IMR-90 (cell line): ENCODE results near the gene PPARG. TPM values are rescaled to one million over a fixed set of nuclear protein-coding genes. Genes with fewer than 3 reads are reported as not detected.

Source experiments
- ATAC-seq: fragments of 200-7000 bp; cut with Tn5 transposase; 2 replicates; pipeline ENCODE4 v1.9.1; 2020; ENCODE audit warnings: low read depth, mild to moderate bottlenecking, moderate library complexity
- BruUV-seq: library from RNA; stranded (reverse); fragments of 400-500 nt; replicated peaks from 2 replicates; lab custom pipeline; 2021; lab: Mats Ljungman, UMichigan
- CTCF ChIA-PET: fragments of 300-600 bp; formaldehyde crosslinking; extraction: SDS; loops from one replicate; lab custom pipeline; 2021; ENCODE audit warnings: antibody characterized with exemption; lab: Yijun Ruan, JAX
- POLR2A ChIA-PET: fragments of 300-600 bp; sonication (Branson Sonifier 250); formaldehyde crosslinking; loops from one replicate; lab custom pipeline; 2022; ENCODE audit warnings: antibody characterized with exemption; ENCODE audit not compliant: unreplicated experiment; lab: Charles Lee
- DNase-seq: peaks from one replicate; pipeline ENCODE4 v3.0.0; 2013
- H2AFZ ChIP-seq: replicated peaks from 2 replicates; pipeline ENCODE3; 2013; ENCODE audit warnings: low read length, mild to moderate bottlenecking; ENCODE audit not compliant: poor library complexity
- H2AK5ac ChIP-seq: 2 replicates; pipeline ENCODE4 v1.6.1; 2013; ENCODE audit warnings: low read depth, low read length, inconsistent platforms
- H2AK9ac ChIP-seq: replicated peaks from 2 replicates; pipeline ENCODE3; 2013; ENCODE audit warnings: mild to moderate bottlenecking, low read depth, low read length, moderate library complexity; ENCODE audit not compliant: poor library complexity
- H2BK120ac ChIP-seq: 2 replicates; pipeline ENCODE4 v1.6.1; 2013; ENCODE audit warnings: low read depth, low read length, inconsistent platforms
- H2BK15ac ChIP-seq: 3 replicates; pipeline ENCODE4 v1.6.1; 2013; ENCODE audit warnings: low read depth, low read length, inconsistent platforms
- H2BK20ac ChIP-seq: 2 replicates; pipeline ENCODE4 v1.6.1; 2013; ENCODE audit warnings: low read depth, mild to moderate bottlenecking, inconsistent platforms, low read length, moderate library complexity
- H2BK5ac ChIP-seq: 2 replicates; pipeline ENCODE4 v1.6.1; 2013; ENCODE audit warnings: mild to moderate bottlenecking, low read depth, low read length, inconsistent platforms; ENCODE audit not compliant: poor library complexity, severe bottlenecking
- H3K14ac ChIP-seq: replicated peaks from 2 replicates; pipeline ENCODE4 v1.6.1; 2013; ENCODE audit warnings: low read depth, low read length, inconsistent platforms
- H3K18ac ChIP-seq: 2 replicates; pipeline ENCODE4 v1.6.1; 2013; ENCODE audit warnings: low read depth, low read length, control low read depth
- H3K23ac ChIP-seq: 2 replicates; pipeline ENCODE4 v1.6.1; 2013; ENCODE audit warnings: low read depth, low read length, inconsistent platforms
- H3K27ac ChIP-seq: 2 replicates; pipeline ENCODE4 v1.5.1; 2013; ENCODE audit warnings: mild to moderate bottlenecking, control low read depth, low read length; ENCODE audit not compliant: insufficient read depth
- H3K27me3 ChIP-seq: 2 replicates; pipeline ENCODE4 v1.6.1; 2013; ENCODE audit warnings: low read length; ENCODE audit not compliant: control insufficient read depth, insufficient read depth
- H3K36me3 ChIP-seq: 2 replicates; pipeline ENCODE4 v1.6.1; 2013; ENCODE audit warnings: low read length, mixed read lengths; ENCODE audit not compliant: control insufficient read depth, insufficient read depth
- H3K4ac ChIP-seq: 2 replicates; pipeline ENCODE4 v1.6.1; 2013; ENCODE audit warnings: low read depth, low read length, inconsistent platforms
- H3K4me1 ChIP-seq: 2 replicates; pipeline ENCODE4 v1.6.1; 2013; ENCODE audit warnings: low read length, mixed read lengths; ENCODE audit not compliant: control insufficient read depth, insufficient read depth
- H3K4me2 ChIP-seq: 2 replicates; pipeline ENCODE4 v1.6.1; 2013; ENCODE audit warnings: low read depth, mild to moderate bottlenecking, control low read depth, low read length, moderate library complexity
- H3K4me3 ChIP-seq: 2 replicates; pipeline ENCODE4 v1.5.1; 2013; ENCODE audit warnings: low read depth, mild to moderate bottlenecking, control low read depth, low read length, moderate library complexity; ENCODE audit not compliant: insufficient read depth
- H3K56ac ChIP-seq: 2 replicates; pipeline ENCODE4 v1.6.1; 2013; ENCODE audit warnings: low read length, inconsistent platforms; ENCODE audit not compliant: insufficient read depth; ENCODE audit errors: extremely low read depth
- H3K79me1 ChIP-seq, 2 experiments: 2 replicates each; pipeline ENCODE4 v1.6.1; 2013; ENCODE audit warnings: low read length in 2 of 2, inconsistent platforms in 1 of 2, low read depth in 1 of 2
- H3K9ac ChIP-seq: 2 replicates; pipeline ENCODE4 v1.6.1; 2013; ENCODE audit warnings: low read depth, low read length, control low read depth
- H3K9me1 ChIP-seq: 2 replicates; pipeline ENCODE4 v1.6.1; 2013; ENCODE audit warnings: low read length, inconsistent platforms; ENCODE audit not compliant: insufficient read depth
- H3K9me3 ChIP-seq: 2 replicates; pipeline ENCODE4 v1.6.1; 2013; ENCODE audit warnings: low read length; ENCODE audit not compliant: control insufficient read depth, insufficient read depth
- H4K20me1 ChIP-seq: 2 replicates; pipeline ENCODE4 v1.6.1; 2013; ENCODE audit warnings: low read length, inconsistent platforms; ENCODE audit not compliant: insufficient read depth
- H4K5ac ChIP-seq: 2 replicates; pipeline ENCODE4 v1.6.1; 2013; ENCODE audit warnings: mild to moderate bottlenecking, low read depth, low read length, control low read depth
- H4K8ac ChIP-seq, 2 experiments: 2 replicates each; pipeline ENCODE4 v1.6.1; 2013; ENCODE audit warnings: low read depth in 2 of 2, low read length in 2 of 2, control low read depth in 1 of 2, inconsistent platforms in 1 of 2
- H4K91ac ChIP-seq: 2 replicates; pipeline ENCODE4 v1.6.1; 2013; ENCODE audit warnings: low read depth, low read length, inconsistent platforms; ENCODE audit not compliant: insufficient read depth
- BHLHE40 ChIP-seq: fragments of 150-350 bp; IDR thresholded peaks from 2 replicates; pipeline ENCODE4 v1.6.1; 2016; ENCODE audit warnings: mild to moderate bottlenecking, low read depth, low read length
- CTCF ChIP-seq: conservative IDR thresholded peaks from 2 replicates; pipeline ENCODE4 v1.5.1; 2012; ENCODE audit warnings: mild to moderate bottlenecking, low read depth, low read length, improper control_type of control experiment
- ELK1 ChIP-seq: fragments of 150-350 bp; IDR thresholded peaks from 2 replicates; pipeline ENCODE4 v1.6.1; 2016; ENCODE audit warnings: low read depth, mild to moderate bottlenecking, low read length, moderate library complexity, borderline replicate concordance
- FOS ChIP-seq: fragments of 150-350 bp; IDR thresholded peaks from 2 replicates; pipeline ENCODE4 v1.6.1; 2016; ENCODE audit warnings: low read depth, low read length
- MAFK ChIP-seq: IDR thresholded peaks from 2 replicates; pipeline ENCODE4 v1.6.1; 2012; ENCODE audit warnings: low read depth, low read length, improper control_type of control experiment
- MAZ ChIP-seq: IDR thresholded peaks from 2 replicates; pipeline ENCODE4 v1.6.1; 2012; ENCODE audit warnings: low read depth, mild to moderate bottlenecking, low read length, improper control_type of control experiment, moderate library complexity, borderline replicate concordance
- NFE2L2 ChIP-seq: fragments of 150-350 bp; IDR thresholded peaks from 2 replicates; pipeline ENCODE4 v1.6.1; 2016; ENCODE audit warnings: low read depth, mild to moderate bottlenecking, low read length
- POLR2A ChIP-seq: IDR thresholded peaks from 2 replicates; pipeline ENCODE4 v1.6.1; 2012; ENCODE audit warnings: mild to moderate bottlenecking, low read depth, low read length
- RAD21 ChIP-seq: IDR thresholded peaks from 2 replicates; pipeline ENCODE4 v1.6.1; 2012; ENCODE audit warnings: low read length, improper control_type of control experiment
- SMC3 ChIP-seq: fragments of 150-350 bp; IDR thresholded peaks from 2 replicates; pipeline ENCODE4 v1.6.1; 2016; ENCODE audit warnings: low read depth, mild to moderate bottlenecking, antibody characterized with exemption, low read length, moderate library complexity
- USF2 ChIP-seq: fragments of 150-350 bp; IDR thresholded peaks from 2 replicates; pipeline ENCODE4 v1.6.1; 2017; ENCODE audit warnings: mild to moderate bottlenecking, antibody characterized with exemption, low read length, low read depth
- WGBS, 2 experiments: methylation state at CpG; one replicate each; pipeline versions ENCODE4 v1.1.5 to v1.1.7; 2013; ENCODE audit warnings: missing lambda C conversion rate in 2 of 2; ENCODE audit not compliant: insufficient read length in 1 of 2; ENCODE audit errors: extremely low coverage in 2 of 2; 5-methylcytosine and 5-hydroxymethylcytosine counted together
- dilution Hi-C: fragments of 300-500 bp; cut with HindIII; formaldehyde crosslinking; loops from one replicate; pipeline ENCODE4 v1.14.3; 2018; ENCODE audit warnings: low sequenced_read_pairs; ENCODE audit not compliant: unreplicated experiment
- in situ Hi-C: fragments of 300-500 bp; cut with MboI; formaldehyde crosslinking; loops from 3 replicates; pipeline ENCODE4 v1.14.3; 2019; ENCODE audit warnings: low sequenced_read_pairs, inconsistent platforms, mixed read lengths
- intact Hi-C: fragments of 100-400 bp; cut with micrococcal nuclease; formaldehyde crosslinking; loops from 2 replicates; pipeline ENCODE4 v1.10.0; 2022
- polyA plus RNA-seq, 3 experiments: library from polyadenylated mRNA; depleted of rRNA; stranded (reverse); fragments of >200 nt; gene quantifications; 2 replicates each; pipeline ENCODE4 v1.2.3, GENCODE V29; 2012; ENCODE audit warnings: low replicate concordance in 1 of 3
- total RNA-seq: library from RNA; depleted of rRNA; stranded (reverse); fragments of >200 nt; gene quantifications from 2 replicates; pipeline ENCODE4 v1.2.3, GENCODE V29; 2012

Gene PPARG
- total and polyA plus RNA-seq, 2 of the 4 experiments (the other 2 are of a cell fraction): 11.2 to 23.8 TPM

- H2AK9ac ChIP-seq: no peak overlapping the region
- TF ChIP-seq CTCF: no peak
- no peak for TF ChIP-seq NFE2L2
- no peak for TF ChIP-seq SMC3
- no peak for TF ChIP-seq MAFK
- TF ChIP-seq ELK1: no peak
- TF ChIP-seq USF2: no peak
- TF ChIP-seq POLR2A: no peak
- TF ChIP-seq FOS: no peak
- TF ChIP-seq MAZ: no peak
- TF ChIP-seq RAD21: no peak
- TF ChIP-seq BHLHE40: no peak
- no peaks in the 10 kb centered on the region for H3K27me3 ChIP-seq
- dilution Hi-C loops: no loop called here
- peak overlapping the region; percentile 23; the same call in 1 of the 2 replicates for H4K5ac ChIP-seq
- peaks cover 22 to 40% of the 10 kb centered on the region in 2 experiments for H3K79me1 ChIP-seq
- ATAC-seq: no peak
- H3K14ac ChIP-seq: no peak overlapping the region
- peaks cover 6% of the 10 kb centered on the region for H3K4me1 ChIP-seq
- no peak overlapping the region for H3K27ac ChIP-seq
- no peak overlapping the region for H3K56ac ChIP-seq
- in situ Hi-C loops: no loop called here
- BruUV-seq: no TSS peak
- ChIA-PET CTCF (no interaction called here), POLR2A (no interaction called here)
- no peaks in the 10 kb centered on the region for H3K9me3 ChIP-seq
- peak overlapping the region; percentile 45; the same call in 1 of the 2 replicates for H3K23ac ChIP-seq
- no peak for DNase-seq
- no peak overlapping the region for H2BK5ac ChIP-seq
- H4K8ac ChIP-seq: no peak overlapping the region
- H3K36me3 ChIP-seq: no peaks in the 10 kb centered on the region
- peak overlapping the region; percentile 50; the same call in 1 of the 2 replicates for H3K18ac ChIP-seq
- 0 out of 3 replicates have a peak overlapping the region, but pooled peaks have one; percentile 23 for H2BK15ac ChIP-seq
- no peak overlapping the region for H3K4me2 ChIP-seq
- H3K4ac ChIP-seq: peak overlapping the region; percentile 43; the same call in 1 of the 2 replicates
- no peaks in the 10 kb centered on the region; the same call in 1 of the 2 replicates for H4K20me1 ChIP-seq
- no peak overlapping the region for H3K9ac ChIP-seq
- no peak overlapping the region for H2AFZ ChIP-seq
- no peak overlapping the region for H2BK20ac ChIP-seq
- 100% methylated on average over 1 of the region's 9 CpGs; no CpG with 5 or more reads in 1 of the 2 experiments for WGBS, 2 experiments
- peak overlapping the region; percentile 25; the same call in 1 of the 2 replicates for H2BK120ac ChIP-seq
- peak overlapping the region; percentile 29; the same call in 1 of the 2 replicates for H4K91ac ChIP-seq
- H3K9me1 ChIP-seq: 0 out of 2 replicates have a peak, but pooled peaks cover 2% of the 10 kb centered on the region
- intact Hi-C loops: no loop called here
- no peak overlapping the region for H2AK5ac ChIP-seq
- H3K4me3 ChIP-seq: no peak overlapping the region
Observed at GRCh38 chr3:12292770-12293169, 3.9 kb downstream of the PPARG start.
